Measurements from ENCODE around the gene SYT14.

DNA sequence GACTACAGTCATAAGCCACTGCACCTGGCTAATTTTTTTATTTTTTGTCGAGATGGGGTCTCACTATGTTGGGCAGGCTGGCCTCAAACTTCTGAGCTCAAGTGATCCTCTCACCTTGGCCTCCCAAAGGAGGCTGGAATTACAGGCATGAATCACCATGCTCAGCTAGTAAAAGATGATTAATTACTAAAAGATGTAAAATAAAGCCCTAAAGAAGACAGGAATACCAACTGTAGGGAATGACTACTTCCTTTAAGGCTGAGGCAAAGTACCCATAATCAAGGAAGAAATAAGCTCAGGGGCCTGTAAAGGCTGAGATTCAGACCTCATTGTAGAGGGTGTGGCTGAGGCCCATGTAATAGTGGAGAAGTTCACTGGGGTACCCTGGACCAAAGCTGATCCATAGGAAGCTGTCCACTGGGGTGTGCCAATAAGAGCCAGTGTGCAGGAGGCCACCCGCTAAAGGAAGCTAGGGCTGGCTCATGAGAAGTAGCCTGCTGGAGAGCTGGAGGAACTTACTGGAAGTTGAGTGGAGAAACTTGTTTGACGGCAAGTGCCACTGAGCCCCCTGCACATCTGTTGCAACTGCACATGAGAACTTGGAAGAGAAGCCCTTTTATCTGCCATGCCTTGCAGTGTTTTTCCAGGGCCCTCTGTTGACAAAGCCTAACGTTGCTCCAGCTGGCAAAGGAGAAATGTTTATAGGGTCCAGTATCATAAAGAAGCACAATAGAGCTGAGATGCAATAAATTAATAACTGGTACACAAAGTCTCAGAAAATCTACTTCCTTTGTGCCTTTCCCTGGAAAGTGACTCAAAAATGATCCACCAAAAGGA is 276.8 kb downstream of the SYT14 start:
- TF ChIP-seq, protein P1, sequence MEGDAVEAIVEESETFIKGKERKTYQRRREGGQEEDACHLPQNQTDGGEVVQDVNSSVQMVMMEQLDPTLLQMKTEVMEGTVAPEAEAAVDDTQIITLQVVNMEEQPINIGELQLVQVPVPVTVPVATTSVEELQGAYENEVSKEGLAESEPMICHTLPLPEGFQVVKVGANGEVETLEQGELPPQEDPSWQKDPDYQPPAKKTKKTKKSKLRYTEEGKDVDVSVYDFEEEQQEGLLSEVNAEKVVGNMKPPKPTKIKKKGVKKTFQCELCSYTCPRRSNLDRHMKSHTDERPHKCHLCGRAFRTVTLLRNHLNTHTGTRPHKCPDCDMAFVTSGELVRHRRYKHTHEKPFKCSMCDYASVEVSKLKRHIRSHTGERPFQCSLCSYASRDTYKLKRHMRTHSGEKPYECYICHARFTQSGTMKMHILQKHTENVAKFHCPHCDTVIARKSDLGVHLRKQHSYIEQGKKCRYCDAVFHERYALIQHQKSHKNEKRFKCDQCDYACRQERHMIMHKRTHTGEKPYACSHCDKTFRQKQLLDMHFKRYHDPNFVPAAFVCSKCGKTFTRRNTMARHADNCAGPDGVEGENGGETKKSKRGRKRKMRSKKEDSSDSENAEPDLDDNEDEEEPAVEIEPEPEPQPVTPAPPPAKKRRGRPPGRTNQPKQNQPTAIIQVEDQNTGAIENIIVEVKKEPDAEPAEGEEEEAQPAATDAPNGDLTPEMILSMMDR (IDR thresholded peaks at IDR 0.05; ENCODE audit: insufficient read depth, low read length): no peak
- no peak for TF ChIP-seq POLR2AphosphoS5 (IDR thresholded peaks at IDR 0.05; ENCODE audit: low read depth)

Measured in HL-60 (cell line).